ENCODE results near the gene CPSF3. TPM values are rescaled to one million over a fixed set of nuclear protein-coding genes. Genes with fewer than 3 reads are reported as not detected.

Gene CPSF3
- total RNA-seq, 1 donor from 2014 or later = 40.3 TPM

GRCh38 chr2:9384521-9384920 is 38.9 kb upstream of the CPSF3 start:
- Mint-ChIP-seq H3K4me3 (ENCODE audit: unreplicated experiment) (no peak overlapping the region), H3K27ac (ENCODE audit: unreplicated experiment) (no peak overlapping the region), H3K4me1 (ENCODE audit: low read depth, unreplicated experiment) (peaks cover 44% of the 10 kb centered on the region), H3K36me3 (ENCODE audit: low read depth, unreplicated experiment) (peaks cover 53% of the 10 kb centered on the region), H3K27me3 (ENCODE audit: low read depth, unreplicated experiment) (no peaks in the 10 kb centered on the region), H3K9me3 (ENCODE audit: unreplicated experiment) (no peaks in the 10 kb centered on the region)
- no peak for DNase-seq (ENCODE audit: low read depth)
- H3K4me1 ChIP-seq (ENCODE audit: insufficient read depth, low read length) = peaks cover 30% of the 10 kb centered on the region
- no peak for TF ChIP-seq CTCF (IDR thresholded peaks at IDR 0.05; ENCODE audit: insufficient read depth, low read depth, low read length)
- no peak for TF ChIP-seq EZH2 (IDR thresholded peaks at IDR 0.05; ENCODE audit: insufficient read depth, low read length)
- H3K4me2 ChIP-seq (ENCODE audit: low read length) = no peak overlapping the region
- H3K4me3 ChIP-seq (ENCODE audit: insufficient read depth, low read depth, low read length) = no peak overlapping the region
- no peak for FAIRE-seq
- no peaks in the 10 kb centered on the region for H3K79me2 ChIP-seq (ENCODE audit: insufficient read depth, low read length)
- H3K9ac ChIP-seq (ENCODE audit: low read length) = no peak overlapping the region
- H4K20me1 ChIP-seq (ENCODE audit: insufficient read depth, low read length) = peaks cover 6% of the 10 kb centered on the region
- peaks cover 22% of the 10 kb centered on the region for H3K36me3 ChIP-seq (ENCODE audit: insufficient read depth, low read length)
- no peaks in the 10 kb centered on the region for H3K9me3 ChIP-seq (ENCODE audit: insufficient read depth, low read depth, low read length)
- H3K27ac ChIP-seq (ENCODE audit: low read depth, low read length) = no peak overlapping the region
- no peak overlapping the region for H2AFZ ChIP-seq (ENCODE audit: low read depth, low read length)
- H3K27me3 ChIP-seq (ENCODE audit: insufficient read depth, low read length) = no peaks in the 10 kb centered on the region

- DNase-seq (ENCODE audit: low read depth) (peak; percentile 41), FAIRE-seq (no peak)
- Mint-ChIP-seq H3K27ac (ENCODE audit: unreplicated experiment) (no peak overlapping the region), H3K36me3 (ENCODE audit: low read depth, unreplicated experiment) (peaks cover 56% of the 10 kb centered on the region), H3K4me3 (ENCODE audit: unreplicated experiment) (no peak overlapping the region), H3K4me1 (ENCODE audit: low read depth, unreplicated experiment) (peaks cover 43% of the 10 kb centered on the region), H3K27me3 (ENCODE audit: low read depth, unreplicated experiment) (no peaks in the 10 kb centered on the region), H3K9me3 (ENCODE audit: unreplicated experiment) (peaks cover 1% of the 10 kb centered on the region)
- Histone ChIP-seq H3K79me2 (ENCODE audit: insufficient read depth, low read length) (no peaks in the 10 kb centered on the region), H3K9me3 (ENCODE audit: insufficient read depth, low read depth, low read length) (no peaks in the 10 kb centered on the region), H3K36me3 (ENCODE audit: insufficient read depth, low read length) (peaks cover 22% of the 10 kb centered on the region), H3K27me3 (ENCODE audit: insufficient read depth, low read length) (no peaks in the 10 kb centered on the region), H3K9ac (ENCODE audit: low read length) (no peak overlapping the region), H3K4me3 (ENCODE audit: insufficient read depth, low read depth, low read length) (no peak overlapping the region), H4K20me1 (ENCODE audit: insufficient read depth, low read length) (peaks cover 6% of the 10 kb centered on the region), H3K4me1 (ENCODE audit: insufficient read depth, low read length) (peaks cover 25% of the 10 kb centered on the region), H3K4me2 (ENCODE audit: low read length) (no peak overlapping the region), H2AFZ (ENCODE audit: low read depth, low read length) (no peak overlapping the region), H3K27ac (ENCODE audit: low read depth, low read length) (peak overlapping the region; percentile 4)
- TF ChIP-seq CTCF (IDR thresholded peaks at IDR 0.05; ENCODE audit: insufficient read depth, low read depth, low read length) (no peak), EZH2 (IDR thresholded peaks at IDR 0.05; ENCODE audit: insufficient read depth, low read length) (no peak)
These were observed 37.6 kb upstream of the CPSF3 start for GRCh38 chr2:9385841-9386240.

- DNase-seq (ENCODE audit: low read depth) (no peak), FAIRE-seq (no peak)
- Histone ChIP-seq H2AFZ (ENCODE audit: low read depth, low read length) (no peak overlapping the region), H3K4me1 (ENCODE audit: insufficient read depth, low read length) (peaks cover 11% of the 10 kb centered on the region), H3K27me3 (ENCODE audit: insufficient read depth, low read length) (no peaks in the 10 kb centered on the region), H3K4me2 (ENCODE audit: low read length) (no peak overlapping the region), H3K79me2 (ENCODE audit: insufficient read depth, low read length) (no peaks in the 10 kb centered on the region), H4K20me1 (ENCODE audit: insufficient read depth, low read length) (peaks cover 4% of the 10 kb centered on the region), H3K36me3 (ENCODE audit: insufficient read depth, low read length) (peaks cover 27% of the 10 kb centered on the region), H3K27ac (ENCODE audit: low read depth, low read length) (no peak overlapping the region), H3K4me3 (ENCODE audit: insufficient read depth, low read depth, low read length) (no peak overlapping the region), H3K9me3 (ENCODE audit: insufficient read depth, low read depth, low read length) (no peaks in the 10 kb centered on the region), H3K9ac (ENCODE audit: low read length) (no peak overlapping the region)
- Mint-ChIP-seq H3K4me1 (ENCODE audit: low read depth, unreplicated experiment) (peaks cover 26% of the 10 kb centered on the region), H3K4me3 (ENCODE audit: unreplicated experiment) (no peak overlapping the region), H3K27ac (ENCODE audit: unreplicated experiment) (no peak overlapping the region), H3K36me3 (ENCODE audit: low read depth, unreplicated experiment) (peaks cover 47% of the 10 kb centered on the region), H3K9me3 (ENCODE audit: unreplicated experiment) (peaks cover 1% of the 10 kb centered on the region), H3K27me3 (ENCODE audit: low read depth, unreplicated experiment) (no peaks in the 10 kb centered on the region)
- TF ChIP-seq CTCF (IDR thresholded peaks at IDR 0.05; ENCODE audit: insufficient read depth, low read depth, low read length) = no peak
- TF ChIP-seq EZH2 (IDR thresholded peaks at IDR 0.05; ENCODE audit: insufficient read depth, low read length) = no peak
These were observed 35.2 kb upstream of the CPSF3 start for GRCh38 chr2:9388199-9388681.

All from astrocyte (in vitro differentiated cells and primary cell).